NCI-H2081 (cell line): ENCODE data around the gene RNF213.

Experiments
- DNase-seq, 2 experiments: peaks; one replicate each; lab custom pipeline; 2025; lab: John Stamatoyannopoulos, UW

The RNF213 gene

DNA sequence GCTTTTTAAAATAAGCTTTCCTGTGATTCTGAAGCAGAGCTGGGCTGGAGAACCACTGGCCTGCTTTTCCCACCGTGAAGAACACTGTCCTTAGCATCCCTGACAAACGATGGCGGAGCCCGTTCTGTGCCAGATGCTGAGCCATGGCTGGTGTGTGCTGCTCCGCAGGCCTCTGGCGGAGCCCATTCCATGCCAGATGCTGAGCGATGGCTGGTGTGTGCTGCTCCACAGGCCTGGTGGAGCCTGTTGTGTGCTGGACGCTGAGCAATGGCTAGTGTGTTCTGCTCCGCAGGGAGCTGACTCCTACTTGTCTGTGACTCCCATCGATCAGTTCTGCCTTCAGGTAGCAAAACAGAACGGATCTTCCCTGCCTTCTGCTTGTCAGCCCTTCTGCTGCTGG lies 158.6 kb downstream of the RNF213 start:
- DNase-seq, result peak in 1 of 2 experiments; percentile 20

DNA sequence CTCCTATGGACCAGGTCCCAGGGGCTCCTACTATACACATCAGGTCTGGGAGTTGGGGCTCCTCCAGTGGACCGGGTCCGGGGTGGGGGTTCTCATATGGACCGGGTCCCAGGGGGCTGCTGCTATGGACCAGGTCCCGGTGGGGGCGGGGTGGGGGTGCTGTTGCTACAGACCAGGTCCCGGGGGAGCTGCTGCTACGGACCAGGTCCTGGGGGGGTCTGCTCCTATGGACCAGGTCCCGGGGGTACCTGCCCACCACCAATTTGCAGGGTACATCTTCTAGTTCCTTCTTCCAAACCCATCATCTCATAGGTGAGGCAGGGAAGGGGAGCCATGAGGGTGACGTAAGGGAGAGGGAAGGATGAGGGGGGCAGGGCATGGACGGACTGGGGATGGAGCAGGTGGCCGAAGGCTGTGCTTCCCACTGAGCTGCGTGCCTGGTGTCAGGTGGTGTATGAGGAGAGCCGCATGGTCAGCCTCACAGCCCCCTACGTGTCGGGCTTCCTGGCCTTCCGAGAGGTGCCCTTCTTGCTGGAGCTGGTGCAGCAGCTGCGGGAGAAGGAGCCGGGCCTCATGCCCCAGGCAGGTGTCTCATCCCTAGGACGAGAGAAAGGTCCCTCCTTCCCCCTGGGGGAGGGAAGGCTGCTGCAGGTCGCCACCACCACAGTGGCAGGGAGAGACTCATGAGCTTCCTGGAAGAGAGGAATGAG lies 160.9 kb downstream of the RNF213 start:
- DNase-seq, result peak in 1 of 2 experiments; percentile 23

DNA sequence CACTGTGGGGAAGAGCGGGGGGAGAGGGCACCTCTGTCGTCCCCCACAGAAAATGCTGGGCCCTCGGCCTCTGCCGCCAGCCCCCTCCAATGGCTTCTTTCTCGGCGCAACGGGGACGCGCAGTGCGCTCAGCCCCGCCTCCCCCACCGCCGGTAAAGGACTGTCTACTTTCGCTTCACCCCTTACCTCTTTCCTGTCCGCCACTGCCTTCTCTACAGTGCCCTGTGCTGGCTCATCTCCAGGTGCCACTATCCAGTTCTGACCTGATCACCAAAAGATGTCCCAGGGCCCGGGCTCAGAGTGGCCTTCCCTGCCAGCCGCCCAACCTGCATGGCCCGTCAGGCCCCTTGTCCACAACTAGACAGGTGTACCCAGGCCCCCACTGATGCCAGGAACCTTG lies 161.6 kb downstream of the RNF213 start:
- DNase-seq, result no peak

DNA sequence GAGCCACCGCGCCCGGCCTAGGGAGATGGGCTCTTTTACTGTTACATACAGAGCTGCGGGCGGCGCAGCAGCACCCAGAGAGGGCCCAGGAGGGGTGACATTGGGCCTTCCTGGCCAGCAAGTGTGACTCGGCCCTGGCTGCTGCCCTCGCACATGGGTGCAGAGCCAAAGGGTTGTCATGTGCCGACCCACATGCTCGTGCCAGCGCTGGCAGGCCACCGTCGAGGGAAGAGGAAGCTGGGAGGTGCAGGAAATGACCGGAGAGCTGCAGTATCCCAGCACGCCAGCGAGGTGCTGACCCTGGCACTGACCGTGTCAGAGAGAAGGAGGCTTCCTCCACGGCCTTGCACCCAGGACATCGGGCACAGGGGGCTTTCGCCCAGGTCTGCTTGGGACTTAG lies 162.3 kb downstream of the RNF213 start:
- no peak for DNase-seq

DNA sequence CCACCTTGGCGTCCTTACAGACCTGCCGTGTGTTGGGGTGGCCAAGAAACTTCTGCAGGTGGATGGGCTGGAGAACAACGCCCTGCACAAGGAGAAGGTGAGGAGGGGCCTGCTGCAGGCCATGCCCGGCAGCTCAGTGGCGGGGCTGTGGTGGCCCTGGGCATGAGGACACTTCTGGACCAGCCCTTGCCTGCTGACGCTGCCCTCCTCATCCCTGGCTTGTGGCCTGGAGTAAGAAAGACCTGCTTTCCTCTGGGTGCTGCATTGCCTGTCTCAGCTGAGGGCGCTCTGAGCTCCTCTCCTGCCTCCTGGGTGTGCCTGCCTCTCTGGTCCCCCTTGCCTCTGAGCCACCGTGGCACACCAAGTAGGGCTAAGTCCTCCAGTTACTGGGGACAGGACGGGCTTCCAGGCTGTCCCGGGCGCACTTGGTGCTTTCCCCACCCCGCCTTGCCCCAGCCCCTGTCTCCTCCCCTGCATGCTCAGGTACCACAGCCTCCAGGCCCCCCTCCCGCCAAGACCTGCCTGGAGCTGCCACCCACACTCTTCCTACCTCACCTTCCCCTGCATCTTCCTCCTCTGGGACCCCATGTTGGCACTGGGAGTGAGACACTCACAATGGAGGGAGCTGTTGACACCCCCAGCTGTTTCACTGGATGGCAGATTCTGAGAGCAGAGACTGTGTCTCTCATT lies 163.0 kb downstream of the RNF213 start:
- DNase-seq, result no peak

DNA sequence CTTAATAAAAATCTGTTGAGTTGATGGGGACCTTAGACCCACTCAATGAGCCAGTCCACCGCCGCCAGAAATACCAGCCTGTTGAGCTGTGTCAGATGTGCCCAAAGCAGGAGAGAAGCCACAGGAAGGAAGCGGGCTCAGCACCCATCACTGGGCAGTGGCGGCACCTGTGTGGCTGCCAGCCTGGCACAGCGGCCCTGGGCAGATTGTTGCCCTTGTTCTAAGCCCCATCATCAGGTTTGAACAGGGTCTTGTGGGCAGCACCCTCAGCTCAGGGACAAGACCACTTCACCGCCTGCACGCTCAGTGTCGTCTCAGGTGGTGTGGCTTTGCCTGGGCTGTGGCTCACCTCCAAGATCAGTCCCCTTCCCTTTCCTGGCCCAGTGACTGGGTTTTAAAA lies 163.6 kb downstream of the RNF213 start:
- no peak for DNase-seq

DNA sequence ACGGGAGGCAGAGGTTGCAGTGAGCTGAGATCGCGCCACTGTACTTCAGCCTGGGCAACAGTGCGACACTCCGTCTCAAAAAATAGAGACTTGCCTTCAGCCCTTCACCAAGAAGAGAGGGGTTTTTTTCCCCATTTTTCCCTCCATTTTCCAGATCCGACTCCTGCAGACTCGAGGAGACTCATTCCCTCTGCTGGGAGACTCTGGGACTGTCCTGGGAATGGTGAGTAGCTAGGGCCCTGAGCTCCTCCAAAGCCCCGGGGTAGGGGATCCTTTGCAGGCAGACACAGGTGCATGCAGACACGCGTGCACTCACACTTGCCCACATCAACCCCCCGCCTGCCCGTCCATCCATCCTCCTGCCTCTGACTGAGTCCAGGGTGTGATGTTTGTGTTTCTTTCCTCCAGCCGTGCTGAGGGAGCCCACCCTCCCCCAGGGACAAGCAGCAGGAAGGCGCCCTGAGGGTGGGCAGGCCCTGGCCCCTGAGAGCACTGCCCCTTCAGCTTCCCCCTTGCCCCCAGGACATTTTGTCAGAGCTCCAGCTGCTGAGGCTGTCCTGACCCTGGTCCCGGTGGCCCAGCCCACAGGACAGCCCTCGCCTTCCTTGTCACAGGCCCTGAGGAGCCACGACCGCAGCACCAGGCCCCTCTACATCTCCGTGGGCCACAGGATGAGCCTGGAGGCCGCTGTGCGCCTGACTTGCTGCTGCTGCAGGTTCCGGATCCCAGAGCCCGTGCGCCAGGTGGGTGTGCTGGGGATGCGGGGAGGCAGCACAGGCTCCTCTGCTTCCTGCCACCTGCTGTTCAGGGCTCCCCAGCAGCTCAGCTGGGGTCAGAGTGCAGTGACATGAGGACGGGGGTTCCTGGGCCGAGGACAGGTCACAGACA lies 164.5 kb downstream of the RNF213 start:
- DNase-seq, result no peak

DNA sequence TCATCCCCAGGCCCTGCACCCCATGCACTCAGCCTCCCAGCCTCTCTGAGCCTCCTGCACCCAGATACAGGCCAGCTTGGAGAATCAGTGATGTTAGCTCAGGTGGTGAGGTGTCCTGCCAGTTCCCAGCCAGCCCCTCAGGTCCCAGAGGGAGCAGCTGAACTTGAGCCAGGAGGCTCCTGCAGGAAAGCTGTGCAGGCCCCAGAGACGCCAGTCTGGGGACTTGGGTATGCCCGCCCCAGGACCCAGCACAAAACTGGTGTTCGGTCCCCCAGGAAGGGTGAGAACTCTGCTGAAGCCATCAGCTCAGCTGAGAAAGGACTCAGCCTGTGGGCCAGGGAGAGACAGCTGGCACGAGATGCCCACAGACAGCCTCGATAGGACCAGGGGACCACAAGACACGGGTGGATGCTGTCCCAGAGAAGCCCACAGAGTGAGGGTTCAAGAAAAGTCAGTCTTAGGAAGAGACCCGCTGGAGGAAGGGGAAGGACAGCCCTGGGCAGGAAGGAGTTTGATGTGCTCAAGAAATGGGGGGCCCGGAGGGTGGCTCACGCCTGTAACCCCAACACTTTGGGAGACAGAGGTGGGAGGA lies 165.3 kb downstream of the RNF213 start:
- DNase-seq, result no peak

DNA sequence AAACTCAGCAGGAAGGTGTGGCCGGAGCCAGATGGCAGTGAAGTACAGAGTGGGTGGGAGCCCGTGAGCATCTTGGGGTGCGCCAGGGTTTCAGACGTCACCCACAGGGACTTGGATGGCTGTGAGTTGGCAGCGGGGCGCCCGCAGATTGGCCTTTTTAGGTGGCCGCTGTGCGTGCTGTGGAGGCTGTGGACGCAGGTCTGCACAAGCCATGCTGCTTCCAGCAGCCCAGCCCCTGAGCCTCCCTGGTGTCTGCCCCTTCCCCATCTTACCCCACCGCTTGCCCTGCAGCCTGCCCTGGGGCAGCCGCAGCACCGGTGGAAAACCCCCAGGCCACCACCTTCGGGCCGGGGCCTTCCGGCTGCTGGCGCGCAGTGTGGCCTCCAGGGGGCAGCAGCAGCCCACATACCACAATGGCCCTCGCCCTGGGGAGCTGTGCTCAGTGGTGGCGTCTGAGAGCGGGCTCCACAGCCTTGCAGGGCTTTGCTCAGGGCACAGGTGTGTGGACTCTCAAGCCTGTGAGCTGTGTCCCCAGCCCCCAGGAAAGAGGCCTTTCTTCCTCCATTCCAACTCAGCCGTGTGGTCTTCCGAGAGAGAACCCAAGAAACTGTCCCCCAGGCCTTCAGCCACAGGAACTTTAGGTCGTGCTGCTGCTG lies 166.1 kb downstream of the RNF213 start:
- DNase-seq, result peak; percentile 70 to 78

DNA sequence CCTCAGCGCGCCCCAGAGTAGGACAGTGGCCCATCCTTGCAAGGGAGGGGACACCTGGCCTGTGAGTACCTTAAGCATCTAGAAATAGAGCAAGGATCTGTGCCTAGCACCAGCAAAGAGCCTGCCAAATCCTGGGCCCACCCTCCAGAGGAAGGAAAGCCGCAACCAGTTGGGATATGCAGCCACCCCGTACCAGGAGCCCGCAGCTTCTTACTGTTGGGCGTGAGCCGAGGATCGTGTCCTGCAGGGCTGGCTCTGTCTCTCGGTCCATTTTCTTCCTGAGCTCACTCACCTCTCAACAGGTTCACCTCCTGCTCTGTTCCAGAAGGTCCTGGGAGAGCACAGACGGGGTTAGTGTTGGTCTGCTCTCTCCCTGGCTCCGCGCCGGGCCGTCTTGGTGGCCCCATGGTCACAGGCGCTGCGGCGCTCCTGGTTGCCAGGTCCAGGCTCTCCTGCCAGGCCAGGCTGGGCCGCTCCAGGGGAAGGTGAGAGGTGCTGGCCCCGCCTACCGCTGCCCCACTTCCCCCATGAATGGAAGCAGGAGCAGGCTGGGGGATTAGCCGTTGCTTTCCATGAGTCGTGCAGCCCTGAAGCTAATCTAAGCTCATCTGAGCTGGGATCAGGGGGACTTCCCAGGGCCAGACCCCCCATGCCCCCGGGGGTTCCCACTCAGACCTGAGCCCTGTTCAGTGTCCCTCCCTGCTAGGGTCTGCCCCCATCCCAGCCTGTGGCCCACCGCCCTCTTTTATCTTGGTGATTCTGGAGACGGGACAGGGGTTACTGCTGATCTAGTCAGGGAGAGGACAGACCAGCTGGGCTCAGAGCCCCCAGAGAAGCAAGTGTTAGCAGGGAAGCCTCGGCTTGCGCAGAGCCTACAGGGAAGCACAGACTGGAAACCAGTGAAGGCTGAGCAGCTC lies 167.0 kb downstream of the RNF213 start:
- no peak for DNase-seq

DNA sequence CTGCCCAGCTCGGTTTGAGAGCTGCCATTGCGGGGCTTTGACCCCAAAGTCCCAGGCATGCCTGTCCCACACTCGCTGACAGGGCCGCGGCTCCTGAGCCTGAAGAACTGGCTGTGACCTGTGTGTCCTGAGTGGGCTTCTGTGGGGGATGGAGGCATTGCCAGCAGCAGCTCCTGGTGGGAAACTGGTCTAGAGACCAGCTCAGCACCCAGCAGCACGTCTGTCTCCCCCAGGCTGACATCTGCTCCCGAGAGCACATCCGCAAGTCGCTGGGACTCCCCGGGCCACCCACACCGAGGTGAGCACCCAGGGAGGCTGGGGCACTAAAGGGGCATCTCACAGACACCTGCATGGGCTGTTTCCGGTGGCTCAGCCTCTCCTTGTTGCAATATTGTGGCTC lies 167.7 kb downstream of the RNF213 start:
- no peak for DNase-seq

DNA sequence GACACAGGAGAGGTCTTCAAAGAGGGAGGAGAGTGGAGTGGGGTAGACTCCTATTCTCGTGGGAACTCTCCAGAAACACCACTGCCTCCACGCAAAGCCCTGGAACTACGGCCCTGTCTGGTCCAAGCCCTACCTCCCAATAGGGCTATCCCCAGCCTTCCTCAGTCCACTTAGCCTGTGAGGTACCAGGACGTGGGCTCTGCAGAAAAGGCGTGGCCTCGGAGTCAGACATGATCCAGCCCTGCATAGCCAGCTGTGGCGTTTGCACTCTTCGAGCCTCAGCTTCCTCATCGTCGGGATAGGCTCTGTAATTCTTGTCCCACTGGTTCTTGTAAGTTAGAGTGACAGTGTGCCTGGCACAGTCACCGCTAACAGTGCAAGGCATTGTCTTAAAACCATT lies 168.1 kb downstream of the RNF213 start:
- no peak for DNase-seq

DNA sequence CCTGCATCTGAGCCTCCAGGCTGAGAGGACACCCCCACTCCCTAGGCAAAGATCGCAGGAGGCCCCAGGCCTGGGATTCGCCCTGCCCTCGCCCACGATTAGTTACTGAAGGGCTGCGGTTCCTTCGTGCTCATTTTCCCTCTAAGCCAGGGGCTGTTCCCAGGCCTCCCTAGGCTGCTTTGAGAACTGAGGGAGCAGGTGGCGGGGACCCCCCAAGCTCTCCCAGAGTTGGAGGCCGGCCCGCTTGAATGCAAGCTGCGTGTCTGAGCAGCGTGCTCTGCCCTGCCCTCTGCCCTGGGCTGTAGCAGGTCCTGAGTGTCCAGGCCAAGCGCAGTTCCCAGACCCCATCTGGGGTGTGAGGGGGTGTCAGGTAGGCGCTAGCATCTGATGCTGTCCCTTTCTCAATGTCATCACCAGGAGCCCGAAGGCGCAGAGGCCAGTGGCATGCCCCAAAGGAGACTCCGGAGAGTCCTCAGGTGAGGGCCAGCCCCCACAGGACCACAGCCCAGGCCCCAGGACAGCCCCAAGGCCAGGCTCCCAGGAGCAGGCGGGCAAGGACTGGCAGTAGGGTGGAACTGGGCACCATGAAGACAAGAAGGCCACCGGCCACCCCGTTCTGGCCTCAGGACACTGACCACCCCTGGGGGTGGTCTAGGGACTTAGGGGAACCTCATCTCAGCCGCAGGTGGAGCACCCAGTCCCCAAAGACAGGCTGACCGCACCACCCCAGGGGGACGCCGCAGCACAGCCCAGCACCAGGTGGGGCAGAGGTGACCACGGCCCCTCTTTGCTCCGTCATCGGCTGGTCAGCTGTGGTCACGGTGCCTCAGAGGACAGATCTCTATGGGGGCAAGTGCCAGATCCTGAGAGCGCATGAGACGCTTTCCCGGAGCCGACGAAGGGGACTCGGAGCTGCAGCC lies 169.0 kb downstream of the RNF213 start:
- DNase-seq, result no peak

DNA sequence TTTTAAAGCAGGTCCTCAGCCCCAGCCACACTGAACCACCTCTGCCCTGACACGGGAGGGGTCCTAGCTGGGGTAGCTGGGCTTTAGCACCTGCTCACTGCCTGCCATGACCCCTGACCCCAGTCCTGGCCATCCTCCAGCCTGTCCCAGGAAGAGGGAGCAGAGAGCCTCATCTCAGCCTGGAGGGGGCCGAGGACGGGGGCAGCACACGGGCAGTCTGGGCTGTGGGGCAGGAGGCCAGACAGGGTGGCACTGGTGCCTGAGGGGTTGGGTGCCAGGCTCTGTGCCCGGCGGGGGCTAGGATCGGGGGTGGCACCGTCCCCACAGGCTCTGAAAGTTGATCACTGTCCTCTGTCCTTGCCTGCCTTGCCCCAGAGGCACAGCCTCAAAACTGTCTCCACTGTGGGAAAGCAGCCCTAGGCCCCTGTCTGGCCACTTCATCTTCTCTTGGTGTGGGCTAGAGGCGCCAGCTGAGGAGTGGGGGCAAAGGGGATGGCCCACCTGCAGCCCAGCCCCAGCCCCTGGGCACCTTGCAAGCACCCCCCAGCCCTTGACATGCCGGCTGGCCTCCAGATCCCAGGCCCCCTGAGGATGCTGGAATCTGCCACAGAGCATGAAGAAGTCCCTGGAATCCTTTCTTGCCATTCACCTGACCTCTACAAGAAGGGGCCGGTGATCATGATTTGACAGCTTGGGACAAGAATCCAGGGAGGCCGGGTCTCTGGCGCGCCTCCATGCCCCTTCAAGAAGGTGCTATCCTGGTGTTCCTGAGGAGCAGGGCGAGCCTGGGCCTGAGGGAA lies 170.0 kb downstream of the RNF213 start:
- DNase-seq, result no peak

DNA sequence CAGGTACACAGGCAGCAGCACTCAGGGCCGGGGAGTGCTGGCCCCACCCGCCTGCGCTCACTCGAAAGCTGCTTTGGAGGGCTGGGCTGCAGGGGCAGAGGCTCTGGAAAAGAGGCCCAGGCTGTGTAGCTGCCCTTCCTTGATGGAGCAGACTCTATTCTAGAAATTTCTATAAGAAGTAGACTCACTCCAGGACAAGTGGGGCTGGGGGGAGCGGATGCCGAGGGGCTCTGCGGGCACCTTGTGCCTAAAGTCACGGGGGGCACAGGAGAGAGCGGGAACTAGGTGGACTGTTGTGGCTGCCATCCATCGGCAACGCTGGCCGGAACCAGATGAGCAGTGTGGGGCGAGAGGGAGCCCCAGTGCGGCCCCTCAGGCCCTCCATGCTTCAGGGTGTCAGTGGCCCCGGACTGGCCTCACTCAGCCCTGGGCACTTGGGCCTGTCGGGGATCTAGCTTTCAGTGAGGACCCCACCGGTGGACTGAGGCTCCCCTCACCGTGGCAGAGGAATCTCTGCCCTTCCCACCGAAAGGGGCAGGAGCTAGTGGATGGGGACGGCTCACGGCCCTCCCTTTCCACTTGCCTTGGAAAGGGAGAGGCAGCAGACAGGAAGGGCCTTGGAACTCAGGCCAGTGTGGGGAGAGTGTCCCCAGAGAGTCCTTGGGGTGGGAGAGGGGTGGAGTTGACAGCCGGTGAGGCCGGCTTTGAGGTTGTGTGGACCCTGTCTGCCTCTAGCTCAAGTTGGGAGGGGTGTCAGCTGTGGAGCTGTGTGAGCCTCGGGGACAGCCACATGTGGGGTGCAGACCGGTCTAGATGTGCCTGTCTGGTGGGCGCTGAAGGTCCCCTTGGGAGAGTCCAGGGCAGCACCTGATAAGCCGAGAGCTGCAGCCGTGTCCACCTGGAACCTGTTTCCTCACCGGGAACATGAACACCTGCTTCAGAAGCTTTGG lies 170.9 kb downstream of the RNF213 start:
- DNase-seq, result no peak

DNA sequence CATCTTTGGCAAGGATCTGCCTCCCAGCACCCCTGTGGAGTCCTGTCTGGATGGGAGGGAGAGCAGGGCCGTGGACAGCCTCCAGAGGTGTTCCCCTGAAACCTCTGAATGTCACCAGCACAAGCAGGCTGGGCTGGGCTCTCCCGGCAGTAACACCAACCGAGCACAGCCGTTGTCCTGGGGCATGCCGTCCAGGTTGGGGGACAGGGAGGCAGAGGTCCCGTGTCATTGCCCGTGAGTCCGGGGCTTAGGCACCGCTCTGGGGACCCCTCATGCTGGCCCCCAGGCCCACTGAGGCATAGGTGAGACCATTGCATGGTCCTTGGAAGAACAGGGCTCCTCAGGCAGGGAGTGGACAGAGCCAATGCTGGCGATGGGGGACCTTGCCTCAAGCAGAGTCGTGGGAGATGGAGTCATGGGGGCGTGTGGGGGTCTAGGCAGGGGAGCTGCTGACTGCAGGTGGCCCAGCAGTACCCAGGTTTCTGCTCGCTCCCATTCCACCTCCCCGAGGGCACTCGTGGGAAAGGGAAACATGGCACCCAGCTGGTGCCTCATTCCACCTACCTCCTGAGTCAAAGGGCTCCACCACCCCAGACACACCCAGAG lies 171.8 kb downstream of the RNF213 start:
- DNase-seq, result no peak

DNA sequence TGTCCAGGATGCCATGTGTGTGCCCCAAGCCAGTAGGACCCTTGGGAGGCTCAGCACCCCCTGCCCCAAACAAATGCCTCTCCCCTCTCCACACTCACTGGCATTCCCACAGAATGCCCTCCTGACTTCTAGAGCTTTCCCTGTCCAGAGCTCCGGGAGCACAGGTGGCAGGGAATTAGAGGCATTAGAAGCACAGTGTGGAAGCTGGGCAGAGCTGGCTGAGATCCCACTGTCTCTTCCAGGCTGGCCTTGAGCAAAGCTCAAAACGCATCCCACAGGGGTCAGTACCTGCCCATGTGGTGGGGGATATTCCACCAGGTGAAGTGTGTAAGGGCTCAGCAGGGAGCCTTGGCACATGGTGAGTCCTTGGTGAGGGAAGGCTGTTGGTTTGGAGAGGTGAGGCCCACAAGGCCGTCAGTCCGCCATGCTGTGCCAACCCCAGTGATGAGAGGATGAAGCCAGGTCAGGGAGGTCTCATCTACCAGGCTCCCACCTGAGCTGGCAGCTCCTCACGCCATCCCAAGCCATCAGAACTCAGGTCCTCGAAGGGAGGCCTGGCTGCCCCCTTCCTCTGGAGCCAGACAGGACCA lies 172.4 kb downstream of the RNF213 start:
- DNase-seq, result no peak
